ENCODE results near the gene C19orf81. TPM values are rescaled to one million over a fixed set of nuclear protein-coding genes. Genes with fewer than 3 reads are reported as not detected.

Gene C19orf81
- total RNA-seq, 1 experiment from 2014 or later: 14.5 TPM

DNA sequence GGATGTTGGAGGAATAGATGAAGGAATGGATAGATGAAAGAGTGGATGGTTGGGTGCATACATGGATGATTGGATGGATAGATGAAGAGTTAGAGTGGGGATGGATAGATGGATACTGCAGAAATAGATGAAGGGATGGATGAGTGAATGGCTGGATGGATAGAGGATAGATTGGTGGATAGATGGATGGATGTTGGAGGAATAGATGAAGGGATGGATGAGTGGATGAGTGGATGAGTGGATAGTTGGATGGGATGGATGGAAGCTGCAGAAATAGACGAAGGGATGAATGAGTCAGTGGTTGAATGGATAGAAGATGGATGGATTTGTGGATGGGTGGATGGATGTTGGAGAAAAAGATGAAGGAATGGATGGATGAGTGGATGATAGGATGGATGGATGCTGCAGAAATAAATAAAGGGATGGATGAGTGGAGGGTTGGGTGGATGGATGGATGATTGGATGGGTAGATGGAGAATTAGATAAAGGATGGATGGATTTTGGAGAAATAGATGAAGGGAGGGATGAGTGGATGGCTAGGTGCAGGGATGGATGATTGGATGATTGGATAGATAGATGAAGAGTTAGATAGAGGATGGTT is 4.8 kb upstream of the C19orf81 start:
- no peak overlapping the region for H3K9ac ChIP-seq (ENCODE audit: low read length)
- ATAC-seq (no peak), DNase-seq (ENCODE audit: low read depth, low spot score) (no peak)
- peaks cover 13 to 26% of the 10 kb centered on the region in 2 experiments for H3K4me1 ChIP-seq (ENCODE audit: control insufficient read depth in 1 of 2, insufficient read depth in 2 of 2, low read length in 2 of 2)
- POLR2A ChIA-PET: interaction anchor here (0.5 kb wide), 1 partner anchor 176 kb away, joined by 4 read pairs; no protein-coding TSS in a partner anchor
- H3K4me2 ChIP-seq (ENCODE audit: low read length): no peak overlapping the region
- intact Hi-C loops (cut with micrococcal nuclease): no loop called here
- no peaks in the 10 kb centered on the region for H3K79me2 ChIP-seq (ENCODE audit: insufficient read depth, low read length)
- H3K4me3 ChIP-seq (replicated peaks in 1 of 2; ENCODE audit: low read depth in 1 of 2, low read length in 2 of 2): no peak overlapping the region
- H3K9me2 ChIP-seq (ENCODE audit: insufficient read depth): no peaks in the 10 kb centered on the region
- CTCF ChIA-PET: no interaction called here
- no peaks in the 10 kb centered on the region for H3K36me3 ChIP-seq (ENCODE audit: control insufficient read depth in 1 of 2, insufficient read depth in 2 of 2, low read length in 2 of 2)
- H3K27ac ChIP-seq (ENCODE audit: low read depth, low read length): no peak overlapping the region
- RAD21 ChIA-PET (ENCODE audit: low non-redundant PET in 1 of 2, low total read pairs in 2 of 2, uncharacterized antibody in 2 of 2, unreplicated experiment in 2 of 2): no interaction called here
- H3K27me3 ChIP-seq (ENCODE audit: insufficient read depth, low read length): peaks cover 32% of the 10 kb centered on the region
- TF ChIP-seq, protein P1, sequence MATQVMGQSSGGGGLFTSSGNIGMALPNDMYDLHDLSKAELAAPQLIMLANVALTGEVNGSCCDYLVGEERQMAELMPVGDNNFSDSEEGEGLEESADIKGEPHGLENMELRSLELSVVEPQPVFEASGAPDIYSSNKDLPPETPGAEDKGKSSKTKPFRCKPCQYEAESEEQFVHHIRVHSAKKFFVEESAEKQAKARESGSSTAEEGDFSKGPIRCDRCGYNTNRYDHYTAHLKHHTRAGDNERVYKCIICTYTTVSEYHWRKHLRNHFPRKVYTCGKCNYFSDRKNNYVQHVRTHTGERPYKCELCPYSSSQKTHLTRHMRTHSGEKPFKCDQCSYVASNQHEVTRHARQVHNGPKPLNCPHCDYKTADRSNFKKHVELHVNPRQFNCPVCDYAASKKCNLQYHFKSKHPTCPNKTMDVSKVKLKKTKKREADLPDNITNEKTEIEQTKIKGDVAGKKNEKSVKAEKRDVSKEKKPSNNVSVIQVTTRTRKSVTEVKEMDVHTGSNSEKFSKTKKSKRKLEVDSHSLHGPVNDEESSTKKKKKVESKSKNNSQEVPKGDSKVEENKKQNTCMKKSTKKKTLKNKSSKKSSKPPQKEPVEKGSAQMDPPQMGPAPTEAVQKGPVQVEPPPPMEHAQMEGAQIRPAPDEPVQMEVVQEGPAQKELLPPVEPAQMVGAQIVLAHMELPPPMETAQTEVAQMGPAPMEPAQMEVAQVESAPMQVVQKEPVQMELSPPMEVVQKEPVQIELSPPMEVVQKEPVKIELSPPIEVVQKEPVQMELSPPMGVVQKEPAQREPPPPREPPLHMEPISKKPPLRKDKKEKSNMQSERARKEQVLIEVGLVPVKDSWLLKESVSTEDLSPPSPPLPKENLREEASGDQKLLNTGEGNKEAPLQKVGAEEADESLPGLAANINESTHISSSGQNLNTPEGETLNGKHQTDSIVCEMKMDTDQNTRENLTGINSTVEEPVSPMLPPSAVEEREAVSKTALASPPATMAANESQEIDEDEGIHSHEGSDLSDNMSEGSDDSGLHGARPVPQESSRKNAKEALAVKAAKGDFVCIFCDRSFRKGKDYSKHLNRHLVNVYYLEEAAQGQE (IDR thresholded peaks at IDR 0.05; ENCODE audit: low read depth): no peak
- TF ChIP-seq SRF (IDR thresholded peaks at IDR 0.05; ENCODE audit: low read depth) (no peak), ELF1 (IDR thresholded peaks at IDR 0.05; ENCODE audit: borderline replicate concordance, low read depth) (no peak), MAX (IDR thresholded peaks at IDR 0.05) (no peak), ZNF274 (IDR thresholded peaks at IDR 0.05; ENCODE audit: low read depth, low read length) (no peak), YY1 (IDR thresholded peaks at IDR 0.05; ENCODE audit: extremely low read depth, insufficient replicate concordance, low read depth, low read length) (no peak), CEBPB (IDR thresholded peaks at IDR 0.05; ENCODE audit: low read depth) (no peak), EZH2 (IDR thresholded peaks at IDR 0.05) (no peak), TCF7L2 (IDR thresholded peaks at IDR 0.05; ENCODE audit: borderline replicate concordance, extremely low read depth, insufficient read depth, insufficient read length) (no peak), SP1 (IDR thresholded peaks at IDR 0.05; ENCODE audit: low read depth) (no peak), POLR2A (IDR thresholded peaks at IDR 0.05; ENCODE audit: borderline replicate concordance, extremely low read depth, insufficient read depth, insufficient read length) (no peak), JUND (IDR thresholded peaks at IDR 0.05) (no peak), CBX3 (IDR thresholded peaks at IDR 0.05; ENCODE audit: low read depth) (no peak), POLR2AphosphoS5 (IDR thresholded peaks at IDR 0.05; ENCODE audit: low read depth, low read length) (no peak), FOSL1 (IDR thresholded peaks at IDR 0.05; ENCODE audit: low read depth) (no peak), EZH2phosphoT487 (IDR thresholded peaks at IDR 0.05; ENCODE audit: borderline replicate concordance) (no peak)
- TF ChIP-seq, protein P2, sequence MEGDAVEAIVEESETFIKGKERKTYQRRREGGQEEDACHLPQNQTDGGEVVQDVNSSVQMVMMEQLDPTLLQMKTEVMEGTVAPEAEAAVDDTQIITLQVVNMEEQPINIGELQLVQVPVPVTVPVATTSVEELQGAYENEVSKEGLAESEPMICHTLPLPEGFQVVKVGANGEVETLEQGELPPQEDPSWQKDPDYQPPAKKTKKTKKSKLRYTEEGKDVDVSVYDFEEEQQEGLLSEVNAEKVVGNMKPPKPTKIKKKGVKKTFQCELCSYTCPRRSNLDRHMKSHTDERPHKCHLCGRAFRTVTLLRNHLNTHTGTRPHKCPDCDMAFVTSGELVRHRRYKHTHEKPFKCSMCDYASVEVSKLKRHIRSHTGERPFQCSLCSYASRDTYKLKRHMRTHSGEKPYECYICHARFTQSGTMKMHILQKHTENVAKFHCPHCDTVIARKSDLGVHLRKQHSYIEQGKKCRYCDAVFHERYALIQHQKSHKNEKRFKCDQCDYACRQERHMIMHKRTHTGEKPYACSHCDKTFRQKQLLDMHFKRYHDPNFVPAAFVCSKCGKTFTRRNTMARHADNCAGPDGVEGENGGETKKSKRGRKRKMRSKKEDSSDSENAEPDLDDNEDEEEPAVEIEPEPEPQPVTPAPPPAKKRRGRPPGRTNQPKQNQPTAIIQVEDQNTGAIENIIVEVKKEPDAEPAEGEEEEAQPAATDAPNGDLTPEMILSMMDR (IDR thresholded peaks at IDR 0.05 in 2 of 3, conservative IDR thresholded peaks at IDR 0.05 in 1 of 3; ENCODE audit: borderline replicate concordance in 1 of 3, insufficient read depth in 1 of 3, low read depth in 2 of 3, low read length in 2 of 3): no peak
- TF ChIP-seq, protein P3, sequence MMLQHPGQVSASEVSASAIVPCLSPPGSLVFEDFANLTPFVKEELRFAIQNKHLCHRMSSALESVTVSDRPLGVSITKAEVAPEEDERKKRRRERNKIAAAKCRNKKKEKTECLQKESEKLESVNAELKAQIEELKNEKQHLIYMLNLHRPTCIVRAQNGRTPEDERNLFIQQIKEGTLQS (IDR thresholded peaks at IDR 0.05): no peak
- TF ChIP-seq, protein P4, sequence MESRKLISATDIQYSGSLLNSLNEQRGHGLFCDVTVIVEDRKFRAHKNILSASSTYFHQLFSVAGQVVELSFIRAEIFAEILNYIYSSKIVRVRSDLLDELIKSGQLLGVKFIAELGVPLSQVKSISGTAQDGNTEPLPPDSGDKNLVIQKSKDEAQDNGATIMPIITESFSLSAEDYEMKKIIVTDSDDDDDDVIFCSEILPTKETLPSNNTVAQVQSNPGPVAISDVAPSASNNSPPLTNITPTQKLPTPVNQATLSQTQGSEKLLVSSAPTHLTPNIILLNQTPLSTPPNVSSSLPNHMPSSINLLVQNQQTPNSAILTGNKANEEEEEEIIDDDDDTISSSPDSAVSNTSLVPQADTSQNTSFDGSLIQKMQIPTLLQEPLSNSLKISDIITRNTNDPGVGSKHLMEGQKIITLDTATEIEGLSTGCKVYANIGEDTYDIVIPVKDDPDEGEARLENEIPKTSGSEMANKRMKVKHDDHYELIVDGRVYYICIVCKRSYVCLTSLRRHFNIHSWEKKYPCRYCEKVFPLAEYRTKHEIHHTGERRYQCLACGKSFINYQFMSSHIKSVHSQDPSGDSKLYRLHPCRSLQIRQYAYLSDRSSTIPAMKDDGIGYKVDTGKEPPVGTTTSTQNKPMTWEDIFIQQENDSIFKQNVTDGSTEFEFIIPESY (IDR thresholded peaks at IDR 0.05; ENCODE audit: extremely low read depth, insufficient replicate concordance, low read length): no peak
- no peaks in the 10 kb centered on the region for H3K9me3 ChIP-seq (ENCODE audit: control insufficient read depth in 1 of 2, insufficient read depth in 1 of 2, low read depth in 1 of 2, low read length in 2 of 2)
- no TSS peak for BruUV-seq (replicated peaks)
- H4K20me1 ChIP-seq (ENCODE audit: insufficient read depth): no peaks in the 10 kb centered on the region
- no peak overlapping the region for H2AFZ ChIP-seq (ENCODE audit: low read depth, low read length, poor library complexity, severe bottlenecking)

Measured in HCT116 (cell line).